ENCODE results near the gene DDX1.

GRCh38 chr2:15565392-15565791, 26.3 kb upstream of the DDX1 start:
- no peak for TF ChIP-seq POLR2A (IDR thresholded peaks at IDR 0.05; ENCODE audit: low read length)
- no peak for TF ChIP-seq GATA1 (IDR thresholded peaks at IDR 0.05; ENCODE audit: low read depth, low read length)
